ENCODE results near the gene SLC22A12. TPM values are rescaled to one million over a fixed set of nuclear protein-coding genes. Genes with fewer than 3 reads are reported as not detected.

Gene SLC22A12
- total RNA-seq, 1 experiment from 2014 or later = not detected

GRCh38 chr11:64647019-64647779, 56.2 kb downstream of the SLC22A12 start:
- DNase-seq (ENCODE audit: low read depth) = no peak

DNA sequence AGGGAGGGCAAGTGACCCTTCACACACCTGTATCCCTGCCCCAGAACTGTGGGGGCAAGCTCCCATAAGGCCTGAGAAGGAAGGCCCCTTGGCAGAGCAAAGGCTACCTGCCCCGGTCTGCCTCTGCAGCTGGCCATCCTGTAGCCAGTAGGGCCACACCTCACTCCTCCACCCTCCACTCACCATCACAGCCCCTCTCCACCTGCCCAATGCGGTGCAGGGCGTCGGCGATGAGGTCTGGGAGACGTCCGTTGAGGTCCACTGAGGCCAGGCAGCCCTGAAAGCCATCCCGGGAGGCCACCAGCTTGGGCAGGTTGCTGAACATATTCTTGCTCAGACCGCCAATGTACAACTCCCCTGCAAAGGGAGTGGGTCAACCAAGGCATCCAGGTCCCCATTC, 57.5 kb downstream of the SLC22A12 start:
- DNase-seq (ENCODE audit: low read depth) = no peak

DNA sequence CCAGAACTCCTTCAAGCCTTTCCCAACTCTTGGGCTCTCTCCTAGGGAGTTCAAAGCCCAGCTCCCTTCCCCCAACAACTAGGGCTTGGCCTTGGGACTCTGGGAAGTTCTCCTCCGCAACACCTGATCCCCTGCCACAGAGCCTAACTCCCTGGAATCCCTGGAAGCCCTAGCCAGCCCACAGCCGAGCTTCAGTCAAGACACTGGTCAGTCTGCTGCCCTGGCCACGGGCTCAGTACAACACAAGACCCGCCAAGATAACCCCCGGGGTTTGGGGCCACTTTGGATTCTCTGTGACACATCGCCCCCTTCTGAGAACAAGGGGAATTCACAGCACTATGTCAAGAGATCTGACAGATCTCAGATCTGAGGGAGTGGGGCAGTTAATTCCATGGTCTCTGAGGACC, 58.3 kb downstream of the SLC22A12 start:
- DNase-seq (ENCODE audit: low read depth) = no peak

GRCh38 chr11:64650923-64651523, 60.0 kb downstream of the SLC22A12 start:
- no peak for DNase-seq (ENCODE audit: low read depth)

Other genes starting within 250 kb of the SLC22A12 start
- gene RPS6KA4, start 232.1 kb upstream of the SLC22A12 start, total RNA-seq (2014; rRNA removed) = 56.2 and 64.1 TPM in 2 replicates
- gene SLC22A11, start 35.3 kb upstream of the SLC22A12 start, total RNA-seq (2014; rRNA removed) = not detected in 2 replicates
- 34.0 and 50.4 TPM in 2 replicates for gene NRXN2, start 132.0 kb downstream of the SLC22A12 start, total RNA-seq (2014; rRNA removed)
- 0.23 TPM in 1 of 2 replicates, not detected in the other for gene RASGRP2, start 152.9 kb downstream of the SLC22A12 start, total RNA-seq (2014; rRNA removed)
- not detected in 2 replicates for gene PYGM, start 168.8 kb downstream of the SLC22A12 start, total RNA-seq (2014; rRNA removed)
- 124 and 158 TPM in 2 replicates for gene SF1, start 187.3 kb downstream of the SLC22A12 start, total RNA-seq (2014; rRNA removed)
- 10.8 and 11.3 TPM in 2 replicates for gene MAP4K2, start 212.0 kb downstream of the SLC22A12 start, total RNA-seq (2014; rRNA removed)
- gene MEN1, start 219.3 kb downstream of the SLC22A12 start, total RNA-seq (2014; rRNA removed) = 19.8 and 25.3 TPM in 2 replicates

All from LHCN-M2 (cell line).